ENCODE results near the gene TIMM44. TPM values are rescaled to one million over a fixed set of nuclear protein-coding genes. Genes with fewer than 3 reads are reported as not detected.
A peak's percentile ranks its signal among the peaks of the same experiment; 100 is the strongest.

TIMM44 gene
- total RNA-seq, 1 experiment from 2014 or later, result 142 TPM

- Mint-ChIP-seq H3K36me3 (ENCODE audit: insufficient read depth, unreplicated experiment) (peaks cover 59% of the 10 kb centered on the region), H3K9me3 (ENCODE audit: unreplicated experiment) (no peaks in the 10 kb centered on the region)
Observed at GRCh38 chr19:7977723-7978040, 34.2 kb upstream of the TIMM44 start.

GRCh38 chr19:7977021-7977722 is 33.7 kb upstream of the TIMM44 start:
- no TSS peak for BruUV-seq (replicated peaks)
- intact Hi-C loops (cut with micrococcal nuclease), result loop anchor here (10.0 kb wide), 1 partner anchor 178 kb away; no protein-coding TSS in a partner anchor
- Mint-ChIP-seq H3K4me3 (ENCODE audit: unreplicated experiment) (no peak overlapping the region), H3K4me1 (ENCODE audit: insufficient read depth, unreplicated experiment) (no peaks in the 10 kb centered on the region), H3K27ac (ENCODE audit: low read depth, unreplicated experiment) (no peak overlapping the region), H3K9me3 (ENCODE audit: unreplicated experiment) (no peaks in the 10 kb centered on the region), H3K27me3 (ENCODE audit: insufficient read depth, unreplicated experiment) (no peaks in the 10 kb centered on the region), H3K36me3 (ENCODE audit: insufficient read depth, unreplicated experiment) (peaks cover 54% of the 10 kb centered on the region)
- CTCF ChIA-PET, result interaction anchor here (0.5 to 2.2 kb wide), 4 partner anchors 23 to 377 kb away, joined by 3 to 12 read pairs (median 3); no protein-coding TSS in a partner anchor
- no peak for TF ChIP-seq CTCF (IDR thresholded peaks at IDR 0.05; ENCODE audit: unreplicated experiment)
- DNase-seq (ENCODE audit: unreplicated experiment), result no peak
- POLR2A ChIA-PET, result interaction anchor here (0.7 kb wide), 1 partner anchor 742 kb away, joined by 3 read pairs; no protein-coding TSS in a partner anchor

More at GRCh38 chr19:7977723-7978040, 34.2 kb upstream of the TIMM44 start:
- ChIA-PET CTCF (interaction anchor here (0.9 to 2.2 kb wide), 3 partner anchors 23 to 377 kb away, joined by 3 to 12 read pairs (median 3); no protein-coding TSS in a partner anchor), POLR2A (interaction anchor here (0.6 kb wide), 1 partner anchor 144 kb away, joined by 3 read pairs; no protein-coding TSS in a partner anchor)
- no peak for TF ChIP-seq CTCF (IDR thresholded peaks at IDR 0.05; ENCODE audit: unreplicated experiment)
- intact Hi-C loops (cut with micrococcal nuclease), result loop anchor here (10.0 kb wide), 1 partner anchor 177 kb away; no protein-coding TSS in a partner anchor
- no peak overlapping the region for H3K4me3 Mint-ChIP-seq (ENCODE audit: unreplicated experiment)
- no TSS peak for BruUV-seq (replicated peaks)
- no peak for DNase-seq (ENCODE audit: unreplicated experiment)
- no peaks in the 10 kb centered on the region for H3K4me1 Mint-ChIP-seq (ENCODE audit: insufficient read depth, unreplicated experiment)
- H3K27ac Mint-ChIP-seq (ENCODE audit: low read depth, unreplicated experiment), result no peak overlapping the region
- H3K27me3 Mint-ChIP-seq (ENCODE audit: insufficient read depth, unreplicated experiment), result no peaks in the 10 kb centered on the region

GRCh38 chr19:7976461-7976860 is 33.0 kb upstream of the TIMM44 start:
- ChIA-PET CTCF (interaction anchor here (0.5 to 2.2 kb wide), 2 partner anchors 26 to 122 kb away, joined by 3 to 12 read pairs; no protein-coding TSS in a partner anchor), POLR2A (interaction anchor here (0.7 kb wide), 1 partner anchor 741 kb away, joined by 3 read pairs; no protein-coding TSS in a partner anchor)
- no peak overlapping the region for H3K27ac Mint-ChIP-seq (ENCODE audit: low read depth, unreplicated experiment)
- no peak for TF ChIP-seq CTCF (IDR thresholded peaks at IDR 0.05; ENCODE audit: unreplicated experiment)
- BruUV-seq (replicated peaks), result TSS peak; percentile 3
- no peak overlapping the region for H3K4me3 Mint-ChIP-seq (ENCODE audit: unreplicated experiment)
- peaks cover 58% of the 10 kb centered on the region for H3K36me3 Mint-ChIP-seq (ENCODE audit: insufficient read depth, unreplicated experiment)
- no peaks in the 10 kb centered on the region for H3K4me1 Mint-ChIP-seq (ENCODE audit: insufficient read depth, unreplicated experiment)
- intact Hi-C loops (cut with micrococcal nuclease), result loop anchor here (10.0 kb wide), 1 partner anchor 178 kb away; no protein-coding TSS in a partner anchor
- DNase-seq (ENCODE audit: unreplicated experiment), result no peak
- H3K9me3 Mint-ChIP-seq (ENCODE audit: unreplicated experiment), result no peaks in the 10 kb centered on the region
- no peaks in the 10 kb centered on the region for H3K27me3 Mint-ChIP-seq (ENCODE audit: insufficient read depth, unreplicated experiment)

GRCh38 chr19:7975037-7975436 is 31.6 kb upstream of the TIMM44 start:
- H3K27ac Mint-ChIP-seq (ENCODE audit: low read depth, unreplicated experiment), result no peak overlapping the region
- peaks cover 61% of the 10 kb centered on the region for H3K36me3 Mint-ChIP-seq (ENCODE audit: insufficient read depth, unreplicated experiment)
- H3K9me3 Mint-ChIP-seq (ENCODE audit: unreplicated experiment), result no peaks in the 10 kb centered on the region
- intact Hi-C loops (cut with micrococcal nuclease), result loop anchor here (10.0 kb wide), 1 partner anchor 180 kb away; no protein-coding TSS in a partner anchor
- BruUV-seq (replicated peaks), result no TSS peak
- DNase-seq (ENCODE audit: unreplicated experiment), result no peak
- no peaks in the 10 kb centered on the region for H3K4me1 Mint-ChIP-seq (ENCODE audit: insufficient read depth, unreplicated experiment)
- no peak overlapping the region for H3K4me3 Mint-ChIP-seq (ENCODE audit: unreplicated experiment)
- ChIA-PET CTCF (interaction anchor here (0.6 to 1.6 kb wide), 3 partner anchors 27 to 595 kb away, joined by 3 to 9 read pairs (median 8); partner anchors contain the start of gene TIMM44), POLR2A (no interaction called here)
- no peaks in the 10 kb centered on the region for H3K27me3 Mint-ChIP-seq (ENCODE audit: insufficient read depth, unreplicated experiment)
- no peak for TF ChIP-seq CTCF (IDR thresholded peaks at IDR 0.05; ENCODE audit: unreplicated experiment)

Data from MCF 10A (cell line).